SJSA1 (cell line): ENCODE data around the gene ATAD1. TPM values are rescaled to one million over a fixed set of nuclear protein-coding genes. Genes with fewer than 3 reads are reported as not detected.
"Not testable (repeated sequence)": the region's sequence is repeated elsewhere in the genome, so short reads cannot be mapped to it uniquely, and the experiment has no call there.

Source experiments
- DNase-seq, 2 experiments: peaks; one replicate each; pipeline ENCODE4 v3.0.0-alpha.2; 2015 to 2020; ENCODE audit warnings: low spot score in 2 of 2, low read depth in 1 of 2
- H3K27ac ChIP-seq: fragments of 250-450 bp; sonication (Bioruptor Pico); 2 replicates; pipeline ENCODE4 v1.5.1; 2020; ENCODE audit warnings: mild to moderate bottlenecking, moderate library complexity
- H3K27me3 ChIP-seq: fragments of 250-450 bp; sonication (Bioruptor Pico); replicated peaks from 2 replicates; pipeline ENCODE4 v1.5.1; 2020; ENCODE audit warnings: mild to moderate bottlenecking, moderate library complexity
- H3K36me3 ChIP-seq: fragments of 250-450 bp; sonication (Bioruptor Pico); 2 replicates; pipeline ENCODE4 v1.5.1; 2020; ENCODE audit warnings: mild to moderate bottlenecking
- H3K4me1 ChIP-seq: fragments of 250-450 bp; sonication (Bioruptor Pico); replicated peaks from 2 replicates; pipeline ENCODE4 v1.6.1; 2021; ENCODE audit warnings: mild to moderate bottlenecking
- H3K4me3 ChIP-seq: fragments of 250-450 bp; sonication (Bioruptor Pico); 2 replicates; pipeline ENCODE4 v1.5.1; 2020; ENCODE audit warnings: mild to moderate bottlenecking
- H3K9me3 ChIP-seq: fragments of 250-450 bp; sonication (Bioruptor Pico); replicated peaks from 2 replicates; pipeline ENCODE4 v1.5.1; 2020; ENCODE audit warnings: mild to moderate bottlenecking
- total RNA-seq: library from RNA; depleted of rRNA; stranded (reverse); fragments of >200 nt; shearing (Covaris generic); gene quantifications from 2 replicates; pipeline ENCODE4 v1.2.3, GENCODE V29; 2014

Gene ATAD1
- total RNA-seq, 1 experiment from 2014 or later: 63.7 TPM

DNA sequence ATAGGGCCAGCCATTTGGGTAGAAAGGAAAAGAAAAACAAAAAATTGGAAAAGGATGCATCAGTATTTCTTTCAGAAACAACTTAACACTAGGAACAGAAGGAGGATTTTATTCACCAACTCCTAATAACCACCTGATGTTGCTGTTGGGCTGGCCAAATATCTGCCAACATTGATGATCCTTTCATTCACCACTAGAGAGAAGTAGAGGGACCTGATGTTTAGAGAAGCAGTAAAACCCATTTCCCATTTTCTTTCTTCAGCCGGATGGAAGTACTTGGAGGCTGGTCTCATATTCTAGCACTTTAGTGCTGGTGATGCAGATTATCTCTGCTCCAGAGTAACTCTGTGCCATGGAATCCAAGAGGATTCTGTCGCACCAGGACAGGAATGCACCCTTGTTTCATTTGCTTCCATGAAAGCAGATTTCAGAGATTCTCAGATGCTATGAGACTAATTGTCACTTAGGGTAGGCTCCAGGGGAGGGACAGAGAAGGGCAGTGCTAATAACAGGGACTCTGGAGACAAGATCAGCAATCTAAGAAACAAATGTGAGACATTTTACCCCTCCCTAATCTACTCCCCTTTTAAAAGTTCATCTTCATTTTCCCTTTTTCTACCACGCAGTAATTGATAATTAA, 42.2 kb upstream of the ATAD1 start:
- Histone ChIP-seq H3K9me3 (no peaks in the 10 kb centered on the region), H3K36me3 (peaks cover 5% of the 10 kb centered on the region), H3K4me3 (no peak overlapping the region), H3K27ac (no peak overlapping the region), H3K4me1 (no peaks in the 10 kb centered on the region), H3K27me3 (no peaks in the 10 kb centered on the region)
- peak in 1 of 2 experiments; percentile 59 for DNase-seq

- DNase-seq, H3K9me3 ChIP-seq, H3K36me3 ChIP-seq, H3K27ac ChIP-seq, H3K4me1 ChIP-seq, H3K27me3 ChIP-seq, H3K4me3 ChIP-seq: not testable (repeated sequence)
These were observed 37.6 kb upstream of the ATAD1 start for GRCh38 chr10:87855665-87856064.

DNA sequence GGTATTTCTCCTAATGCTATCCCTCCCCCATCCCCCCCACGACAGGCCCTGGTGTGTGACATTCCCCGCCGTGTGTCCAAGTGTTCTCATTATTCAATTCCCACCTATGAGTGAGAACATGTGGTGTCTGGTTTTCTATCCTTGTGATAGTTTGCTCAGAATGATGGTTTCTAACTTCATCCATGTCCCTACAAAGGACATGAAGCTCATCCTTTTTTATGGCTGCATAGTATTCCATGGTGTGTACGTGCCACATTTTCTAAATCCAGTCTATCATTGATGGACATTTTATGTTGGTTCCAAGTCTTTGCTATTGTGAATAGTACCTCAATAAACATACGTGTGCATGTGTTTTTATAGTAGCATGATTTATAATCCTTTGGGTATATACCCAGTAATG, 37.2 kb upstream of the ATAD1 start:
- H3K36me3 ChIP-seq, H3K9me3 ChIP-seq, H3K27ac ChIP-seq, H3K27me3 ChIP-seq, H3K4me3 ChIP-seq, DNase-seq, H3K4me1 ChIP-seq: not testable (repeated sequence)

- H3K4me1 ChIP-seq: no peaks in the 10 kb centered on the region
- H3K36me3 ChIP-seq: no peaks in the 10 kb centered on the region
- no peak overlapping the region for H3K4me3 ChIP-seq
- no peak for DNase-seq
- H3K27me3 ChIP-seq: no peaks in the 10 kb centered on the region
- no peaks in the 10 kb centered on the region for H3K9me3 ChIP-seq
- no peak overlapping the region for H3K27ac ChIP-seq
These were observed 34.1 kb upstream of the ATAD1 start for GRCh38 chr10:87852089-87852488.

- Histone ChIP-seq H3K27me3 (no peaks in the 10 kb centered on the region), H3K4me1 (peaks cover 6% of the 10 kb centered on the region), H3K36me3 (no peaks in the 10 kb centered on the region), H3K4me3 (no peak overlapping the region), H3K9me3 (no peaks in the 10 kb centered on the region), H3K27ac (no peak overlapping the region)
- peak in 1 of 2 experiments; percentile 33 for DNase-seq
These were observed 32.7 kb upstream of the ATAD1 start for GRCh38 chr10:87850742-87851205.

- Histone ChIP-seq H3K27me3 (no peaks in the 10 kb centered on the region), H3K27ac (no peak overlapping the region), H3K4me1 (peaks cover 14% of the 10 kb centered on the region)
These were observed 31.0 kb upstream of the ATAD1 start for GRCh38 chr10:87849001-87849400.

GRCh38 chr10:87847550-87847949, 29.5 kb upstream of the ATAD1 start:
- H3K36me3 ChIP-seq: no peaks in the 10 kb centered on the region
- peaks cover 19% of the 10 kb centered on the region for H3K4me1 ChIP-seq
- H3K27ac ChIP-seq: no peak overlapping the region
- H3K4me3 ChIP-seq: no peak overlapping the region
- no peaks in the 10 kb centered on the region for H3K9me3 ChIP-seq
- H3K27me3 ChIP-seq: no peaks in the 10 kb centered on the region
- DNase-seq: no peak

More at GRCh38 chr10:87849001-87849400, 31.0 kb upstream of the ATAD1 start:
- DNase-seq: no peak
- H3K36me3 ChIP-seq: no peaks in the 10 kb centered on the region
- H3K4me3 ChIP-seq: no peak overlapping the region
- no peaks in the 10 kb centered on the region for H3K9me3 ChIP-seq

- not testable (repeated sequence) for DNase-seq, H3K4me3 ChIP-seq
These were observed 28.7 kb upstream of the ATAD1 start for GRCh38 chr10:87846711-87847110.

DNA sequence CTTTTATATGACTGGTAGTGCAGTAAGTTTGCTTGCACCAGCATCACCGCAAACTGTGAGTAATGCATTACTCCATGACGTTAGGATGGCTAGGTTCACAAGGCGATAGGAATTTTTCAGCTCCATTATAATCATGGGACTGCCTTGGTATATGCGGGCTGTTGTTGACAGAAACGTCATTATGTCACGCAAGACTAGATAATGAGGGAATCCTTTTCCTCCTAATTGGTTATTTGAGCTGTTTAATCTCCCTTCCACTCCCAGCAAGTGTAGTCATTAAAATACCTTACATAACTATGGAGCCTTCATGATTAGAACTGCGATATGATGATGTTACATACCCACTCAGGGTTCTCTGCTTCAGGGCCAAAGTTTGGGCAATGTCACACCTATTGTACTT, 28.0 kb upstream of the ATAD1 start:
- Histone ChIP-seq H3K36me3 (no peaks in the 10 kb centered on the region), H3K9me3 (no peaks in the 10 kb centered on the region), H3K27ac (peak overlapping the region; percentile 30; the same call in 1 of the 2 replicates), H3K4me1 (peaks cover 22% of the 10 kb centered on the region), H3K4me3 (no peak overlapping the region), H3K27me3 (no peaks in the 10 kb centered on the region)
- peak; percentile 47 to 48 for DNase-seq

More at GRCh38 chr10:87846711-87847110, 28.7 kb upstream of the ATAD1 start:
- H3K27ac ChIP-seq, H3K27me3 ChIP-seq, H3K9me3 ChIP-seq, H3K36me3 ChIP-seq: not testable (repeated sequence)
- H3K4me1 ChIP-seq: peaks cover 22% of the 10 kb centered on the region

DNA sequence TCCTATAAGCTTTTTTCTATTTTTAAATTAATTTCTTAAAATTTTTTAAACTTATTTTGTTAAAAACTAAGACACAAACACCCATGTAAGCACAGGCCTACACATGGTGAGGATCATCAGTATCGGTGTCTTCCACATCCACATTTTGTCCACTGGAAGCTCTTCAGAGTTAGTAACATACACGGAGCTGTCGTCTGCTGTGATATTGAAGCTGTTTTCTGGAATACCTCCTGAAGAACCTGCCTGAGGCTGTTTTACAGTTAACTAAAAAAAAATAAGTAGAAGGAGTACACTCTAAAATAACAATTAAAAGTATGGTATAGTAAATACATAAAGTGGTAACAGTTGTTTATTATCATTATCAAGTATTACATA, 27.6 kb upstream of the ATAD1 start:
- H3K9me3 ChIP-seq: no peaks in the 10 kb centered on the region
- peak overlapping the region; percentile 58 for H3K27ac ChIP-seq
- no peaks in the 10 kb centered on the region for H3K27me3 ChIP-seq
- no peak overlapping the region for H3K4me3 ChIP-seq
- no peak for DNase-seq
- peaks cover 22% of the 10 kb centered on the region for H3K4me1 ChIP-seq
- no peaks in the 10 kb centered on the region for H3K36me3 ChIP-seq

- peak overlapping the region; percentile 58; the same call in 1 of the 2 replicates for H3K27ac ChIP-seq
- H3K4me3 ChIP-seq: no peak overlapping the region
- no peaks in the 10 kb centered on the region for H3K9me3 ChIP-seq
- peaks cover 22% of the 10 kb centered on the region for H3K4me1 ChIP-seq
- H3K27me3 ChIP-seq: no peaks in the 10 kb centered on the region
- no peaks in the 10 kb centered on the region for H3K36me3 ChIP-seq
- peak; percentile 13 to 49 for DNase-seq
These were observed 27.0 kb upstream of the ATAD1 start for GRCh38 chr10:87844837-87845623.

DNA sequence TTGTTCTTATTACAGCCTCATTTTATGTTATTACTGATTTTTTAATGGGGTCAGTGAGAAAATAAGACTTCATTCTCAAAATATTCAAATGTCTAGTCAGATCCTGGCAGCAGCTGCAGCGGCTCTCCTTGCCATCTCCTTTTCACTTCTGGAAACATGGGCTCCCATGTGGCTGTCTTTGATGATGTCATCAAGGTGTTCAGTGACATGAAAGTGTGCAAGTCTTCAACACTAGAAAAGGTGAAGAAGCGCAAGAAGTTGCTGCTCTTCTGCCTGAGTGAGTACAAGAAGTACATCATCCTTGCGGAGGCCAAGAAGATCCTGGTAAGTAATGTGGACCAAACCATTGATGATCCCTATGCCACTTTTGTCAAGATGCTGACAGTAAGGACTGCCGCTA, 25.7 kb upstream of the ATAD1 start:
- DNase-seq: no peak
- Histone ChIP-seq H3K4me3 (no peak overlapping the region), H3K4me1 (peaks cover 22% of the 10 kb centered on the region), H3K27ac (no peak overlapping the region), H3K36me3 (no peaks in the 10 kb centered on the region), H3K27me3 (no peaks in the 10 kb centered on the region), H3K9me3 (no peaks in the 10 kb centered on the region)

- no peaks in the 10 kb centered on the region for H3K9me3 ChIP-seq
- H3K36me3 ChIP-seq: no peaks in the 10 kb centered on the region
- no peak overlapping the region for H3K4me3 ChIP-seq
- DNase-seq: peak in 1 of 2 experiments; percentile 23
- H3K27ac ChIP-seq: no peak overlapping the region
- H3K27me3 ChIP-seq: no peaks in the 10 kb centered on the region
- H3K4me1 ChIP-seq: peaks cover 22% of the 10 kb centered on the region
These were observed 24.9 kb upstream of the ATAD1 start for GRCh38 chr10:87842776-87843497.

DNA sequence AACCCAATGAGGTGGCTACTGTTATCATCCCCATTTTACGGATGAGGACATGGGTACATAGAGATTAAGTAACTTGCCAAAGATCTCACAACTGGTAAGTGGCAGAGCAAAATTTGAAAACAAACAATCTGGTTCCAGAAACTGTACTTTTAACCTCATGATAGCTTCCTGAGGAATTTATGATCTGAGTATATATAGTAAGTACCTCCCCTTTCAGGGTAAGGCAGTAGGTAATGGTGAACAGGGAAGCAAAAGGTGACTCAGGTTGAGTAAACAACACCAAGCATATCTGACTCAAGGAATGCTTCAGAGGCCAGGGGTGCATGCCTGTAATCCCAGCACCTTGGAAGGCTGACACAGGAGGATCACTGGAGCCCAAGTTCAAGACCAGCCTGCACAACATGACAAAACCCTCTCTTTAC, 24.2 kb upstream of the ATAD1 start:
- DNase-seq: no peak
- no peaks in the 10 kb centered on the region for H3K9me3 ChIP-seq
- H3K27me3 ChIP-seq: no peaks in the 10 kb centered on the region
- no peak overlapping the region for H3K27ac ChIP-seq
- no peaks in the 10 kb centered on the region for H3K36me3 ChIP-seq
- H3K4me1 ChIP-seq: peaks cover 22% of the 10 kb centered on the region
- no peak overlapping the region for H3K4me3 ChIP-seq
